ENCODE data around the gene PDF.

PDF gene

GRCh38 chr16:69338557-69339288, 8.3 kb upstream of the PDF start:
- DNase-seq = no peak

- no peak for DNase-seq
These were observed 4.3 kb upstream of the PDF start for GRCh38 chr16:69334696-69335095.

- peak in 1 of 2 experiments; percentile 17 for DNase-seq
These were observed 761 bp downstream of the PDF start for GRCh38 chr16:69329369-69330285.

GRCh38 chr16:69328854-69329316, 1.5 kb downstream of the PDF start:
- no peak for DNase-seq

- DNase-seq = no peak
These were observed 2.6 kb downstream of the PDF start for GRCh38 chr16:69327585-69328310.

GRCh38 chr16:69326172-69326873, 4.1 kb downstream of the PDF start:
- DNase-seq = no peak

GRCh38 chr16:69325784-69326171, 4.6 kb downstream of the PDF start:
- no peak for DNase-seq

- DNase-seq = no peak
These were observed 5.7 kb downstream of the PDF start for GRCh38 chr16:69324585-69325253.

- no peak for DNase-seq
These were observed 6.3 kb downstream of the PDF start for GRCh38 chr16:69324013-69324531.

GRCh38 chr16:69323415-69323814, 7.0 kb downstream of the PDF start:
- DNase-seq = no peak

GRCh38 chr16:69322343-69322742, 8.0 kb downstream of the PDF start:
- no peak for DNase-seq

- DNase-seq = no peak
These were observed 9.3 kb downstream of the PDF start for GRCh38 chr16:69321080-69321479.

GRCh38 chr16:69320740-69321073, 9.7 kb downstream of the PDF start:
- no peak for DNase-seq

GRCh38 chr16:69319826-69320739, 10.3 kb downstream of the PDF start:
- DNase-seq = no peak

- DNase-seq = no peak
These were observed 11.0 kb downstream of the PDF start for GRCh38 chr16:69319381-69319780.

GRCh38 chr16:69318911-69319289, 11.5 kb downstream of the PDF start:
- no peak for DNase-seq

- DNase-seq = no peak
These were observed 12.0 kb downstream of the PDF start for GRCh38 chr16:69318177-69318910.

GRCh38 chr16:69316595-69317034, 13.8 kb downstream of the PDF start:
- DNase-seq = no peak

- DNase-seq = no peak
These were observed 14.7 kb downstream of the PDF start for GRCh38 chr16:69315486-69316311.
